CD4-positive, alpha-beta memory T cell (primary cell): Measurements from ENCODE around the gene LRRC45. TPM values are rescaled to one million over a fixed set of nuclear protein-coding genes. Genes with fewer than 3 reads are reported as not detected.

ENCODE experiments used
- CTCF ChIA-PET: fragments of 350-600 bp; sonication (Branson Sonifier 250); formaldehyde crosslinking; loops from one replicate; lab custom pipeline; 2021; ENCODE audit warnings: inconsistent platforms; ENCODE audit not compliant: partially characterized antibody; lab: Charles Lee
- POLR2A ChIA-PET: fragments of 350-600 bp; sonication (Branson Sonifier 250); formaldehyde crosslinking; loops from one replicate; lab custom pipeline; 2021; ENCODE audit not compliant: partially characterized antibody; lab: Charles Lee
- DNase-seq, 5 donors: peaks; one replicate each; pipeline versions ENCODE4 v3.0.0 to v3.0.0-alpha.2; 2020 to 2022; ENCODE audit warnings: mixed read lengths in 1 of 5
- H3K27ac ChIP-seq: one replicate; pipeline ENCODE4 v1.7.0; 2013; ENCODE audit warnings: low read depth, low read length
- H3K27me3 ChIP-seq: 2 replicates; pipeline ENCODE4 v1.7.0; 2013; ENCODE audit warnings: mild to moderate bottlenecking, low read length, moderate library complexity; ENCODE audit not compliant: insufficient read depth
- H3K36me3 ChIP-seq: 2 replicates; pipeline ENCODE4 v1.7.0; 2013; ENCODE audit warnings: mild to moderate bottlenecking, low read length, moderate library complexity; ENCODE audit not compliant: insufficient read depth
- H3K4me1 ChIP-seq: 2 replicates; pipeline ENCODE4 v1.7.0; 2013; ENCODE audit warnings: mild to moderate bottlenecking, low read length, moderate library complexity; ENCODE audit not compliant: insufficient read depth
- H3K4me3 ChIP-seq, 2 donors: one replicate each; pipeline ENCODE4 v1.7.0; 2013; ENCODE audit warnings: low read length in 2 of 2, mild to moderate bottlenecking in 1 of 2
- H3K9me3 ChIP-seq, 2 donors: one replicate each; pipeline ENCODE4 v1.7.0; 2013; ENCODE audit warnings: low read length in 2 of 2, control low read depth in 1 of 2; ENCODE audit not compliant: control insufficient read depth in 1 of 2
- H3K27ac Mint-ChIP-seq, 7 donors: one replicate each; pipeline ENCODE4 v1.8.0; 2020 to 2021; ENCODE audit warnings: mixed read lengths in 7 of 7, mild to moderate bottlenecking in 6 of 7, inconsistent platforms in 3 of 7, moderate library complexity in 3 of 7
- H3K27me3 Mint-ChIP-seq, 2 donors: one replicate each; pipeline ENCODE4 v1.8.0; 2020 to 2021; ENCODE audit warnings: mixed read lengths in 2 of 2
- H3K36me3 Mint-ChIP-seq, 2 donors: one replicate each; pipeline ENCODE4 v1.8.0; 2020 to 2021; ENCODE audit warnings: mixed read lengths in 2 of 2, inconsistent platforms in 1 of 2, mild to moderate bottlenecking in 1 of 2
- H3K4me1 Mint-ChIP-seq, 4 donors: one replicate each; pipeline ENCODE4 v1.8.0; 2020 to 2021; ENCODE audit warnings: mixed read lengths in 4 of 4, mild to moderate bottlenecking in 1 of 4
- H3K4me3 Mint-ChIP-seq, 8 donors: one replicate each; pipeline ENCODE4 v1.8.0; 2020 to 2021; ENCODE audit warnings: mixed read lengths in 8 of 8, mild to moderate bottlenecking in 7 of 8, moderate library complexity in 6 of 8, inconsistent platforms in 3 of 8
- H3K9me3 Mint-ChIP-seq, 8 donors: one replicate each; pipeline ENCODE4 v1.8.0; 2020 to 2021; ENCODE audit warnings: mixed read lengths in 8 of 8, mild to moderate bottlenecking in 5 of 8, inconsistent platforms in 3 of 8, moderate library complexity in 1 of 8
- intact Hi-C: fragments of 100-400 bp; cut with micrococcal nuclease; formaldehyde crosslinking; loops from one replicate; pipeline ENCODE4 v1.15.1; 2023
- polyA plus RNA-seq, 2 donors: library from polyadenylated mRNA; unstranded; fragments of 300-500 nt; fragmentation: Illumina TruSeq; gene quantifications; one replicate each; pipeline ENCODE4 v1.2.3, GENCODE V29; 2021
- total RNA-seq, 2 experiments: library from RNA; stranded (reverse); gene quantifications; one replicate each; pipeline ENCODE4 v1.2.3, GENCODE V29; 2021

LRRC45 gene
- total and polyA plus RNA-seq, 4 experiments from 2014 or later = 5.7 to 18.7 (median 13.1) TPM

GRCh38 chr17:82052638-82053059, 29.5 kb downstream of the LRRC45 start:
- peaks cover 0 to 22% of the 10 kb centered on the region in 2 donors for H3K36me3 Mint-ChIP-seq
- no peaks in the 10 kb centered on the region for H3K27me3 Mint-ChIP-seq
- peak overlapping the region in 6 of 7 donors; percentile 29 to 90 (median 67) for H3K27ac Mint-ChIP-seq

GRCh38 chr17:82053130-82053529, 30.0 kb downstream of the LRRC45 start:
- Mint-ChIP-seq H3K4me1 (peaks cover 3 to 22% (median 8%) of the 10 kb centered on the region in 4 donors), H3K27me3 (no peaks in the 10 kb centered on the region), H3K27ac (peak overlapping the region in 5 of 7 donors; percentile 15 to 70 (median 42)), H3K36me3 (peaks cover 0 to 25% of the 10 kb centered on the region in 2 donors), H3K9me3 (peaks cover 0 to 4% (median 0%) of the 10 kb centered on the region in 8 donors), H3K4me3 (peak overlapping the region; percentile 58 to 84 (median 76))
- Histone ChIP-seq H3K36me3 (peaks cover 29% of the 10 kb centered on the region), H3K4me1 (peaks cover 31% of the 10 kb centered on the region), H3K9me3 (no peaks in the 10 kb centered on the region), H3K4me3 (no peak overlapping the region), H3K27ac (no peak overlapping the region), H3K27me3 (no peaks in the 10 kb centered on the region)
- ChIA-PET CTCF (interaction anchor here (0.6 to 1.9 kb wide), 2 partner anchors 15 to 442 kb away, joined by 3 to 8 read pairs; partner anchors contain the start of gene DCXR), POLR2A (interaction anchor here (1.1 to 5.3 kb wide), 3 partner anchors 13 to 24 kb away, joined by 3 to 27 read pairs (median 26); partner anchors contain the start of genes DCXR and DUS1L)
- DNase-seq = no peak
- intact Hi-C loops = loop anchor here (5.0 kb wide), 1 partner anchor 44 kb away; the partner anchor contains the start of gene FASN

More at GRCh38 chr17:82052638-82053059, 29.5 kb downstream of the LRRC45 start:
- peaks cover 29% of the 10 kb centered on the region for H3K36me3 ChIP-seq
- Mint-ChIP-seq H3K4me1 (peaks cover 3 to 22% (median 9%) of the 10 kb centered on the region in 4 donors), H3K9me3 (peaks cover 0 to 2% (median 0%) of the 10 kb centered on the region in 8 donors), H3K4me3 (peak overlapping the region; percentile 75 to 84 (median 80))
- ChIA-PET POLR2A (interaction anchor here (0.8 to 5.3 kb wide), 6 partner anchors 13 to 46 kb away, joined by 3 to 27 read pairs (median 6); partner anchors contain the start of genes DCXR, DUS1L, FASN and RAC3), CTCF (interaction anchor here (0.6 to 1.9 kb wide), 2 partner anchors 15 to 443 kb away, joined by 3 to 8 read pairs; partner anchors contain the start of gene DCXR)
- H3K27ac ChIP-seq = peak overlapping the region; percentile 55
- peaks cover 31% of the 10 kb centered on the region for H3K4me1 ChIP-seq
- intact Hi-C loops = loop anchor here (5.0 kb wide), 1 partner anchor 45 kb away; the partner anchor contains the start of gene FASN
- no peak for DNase-seq
- H3K4me3 ChIP-seq = peak overlapping the region; percentile 29 to 69
- H3K9me3 ChIP-seq = no peaks in the 10 kb centered on the region
- H3K27me3 ChIP-seq = no peaks in the 10 kb centered on the region

- Histone ChIP-seq H3K4me1 (peaks cover 31% of the 10 kb centered on the region), H3K9me3 (no peaks in the 10 kb centered on the region), H3K4me3 (no peak overlapping the region), H3K27ac (no peak overlapping the region), H3K36me3 (peaks cover 29% of the 10 kb centered on the region), H3K27me3 (no peaks in the 10 kb centered on the region)
- peak overlapping the region in 3 of 7 donors; percentile 29 to 77 (median 57) for H3K27ac Mint-ChIP-seq
- H3K4me3 Mint-ChIP-seq = peak overlapping the region; percentile 58 to 84 (median 76)
- peaks cover 0 to 4% (median 0%) of the 10 kb centered on the region in 8 donors for H3K9me3 Mint-ChIP-seq
- CTCF ChIA-PET = interaction anchor here (1.9 kb wide), 1 partner anchor 16 kb away, joined by 8 read pairs; the partner anchor contains the start of gene DCXR
- DNase-seq = no peak
- H3K4me1 Mint-ChIP-seq = peaks cover 3 to 22% (median 8%) of the 10 kb centered on the region in 4 donors
- peaks cover 0 to 26% of the 10 kb centered on the region in 2 donors for H3K36me3 Mint-ChIP-seq
- intact Hi-C loops = loop anchor here (5.0 kb wide), 1 partner anchor 44 kb away; the partner anchor contains the start of gene FASN
- POLR2A ChIA-PET = interaction anchor here (1.6 to 5.3 kb wide), 3 partner anchors 12 to 16 kb away, joined by 8 to 27 read pairs (median 26); partner anchors contain the start of genes DCXR and DUS1L
- no peaks in the 10 kb centered on the region for H3K27me3 Mint-ChIP-seq
Measured at GRCh38 chr17:82053556-82054263, 30.6 kb downstream of the LRRC45 start.

- Histone ChIP-seq H3K36me3 (peaks cover 29% of the 10 kb centered on the region), H3K4me3 (no peak overlapping the region), H3K9me3 (no peaks in the 10 kb centered on the region), H3K27ac (no peak overlapping the region), H3K4me1 (peaks cover 31% of the 10 kb centered on the region), H3K27me3 (no peaks in the 10 kb centered on the region)
- H3K4me3 Mint-ChIP-seq = peak overlapping the region in 3 of 8 donors; percentile 38 to 78 (median 63)
- H3K4me1 Mint-ChIP-seq = peaks cover 3 to 22% (median 8%) of the 10 kb centered on the region in 4 donors
- DNase-seq = peak in 1 of 5 donors; percentile 26
- ChIA-PET CTCF (no interaction called here), POLR2A (interaction anchor here (1.1 to 5.3 kb wide), 3 partner anchors 11 to 72 kb away, joined by 3 to 26 read pairs (median 8); partner anchors contain the start of genes DCXR and DUS1L)
- H3K36me3 Mint-ChIP-seq = peaks cover 0 to 29% of the 10 kb centered on the region in 2 donors
- H3K27ac Mint-ChIP-seq = peak overlapping the region in 2 of 7 donors; percentile 30 to 71
- H3K27me3 Mint-ChIP-seq = no peaks in the 10 kb centered on the region
- intact Hi-C loops = loop anchor here (5.0 kb wide), 1 partner anchor 43 kb away; the partner anchor contains the start of gene FASN
- peaks cover 0 to 4% (median 0%) of the 10 kb centered on the region in 8 donors for H3K9me3 Mint-ChIP-seq
Measured at GRCh38 chr17:82054351-82055022, 31.4 kb downstream of the LRRC45 start.

- no peak overlapping the region for H3K4me3 ChIP-seq
- H3K27ac ChIP-seq = no peak overlapping the region
- H3K27me3 ChIP-seq = no peaks in the 10 kb centered on the region
- H3K36me3 ChIP-seq = peaks cover 32% of the 10 kb centered on the region
- ChIA-PET CTCF (no interaction called here), POLR2A (interaction anchor here (1.1 to 1.6 kb wide), 3 partner anchors 10 to 71 kb away, joined by 3 to 8 read pairs (median 5); partner anchors contain the start of genes CENPX, DUS1L and LRRC45)
- Mint-ChIP-seq H3K4me1 (peaks cover 1 to 20% (median 7%) of the 10 kb centered on the region in 4 donors), H3K36me3 (peaks cover 0 to 33% of the 10 kb centered on the region in 2 donors), H3K9me3 (peaks cover 0 to 4% (median 0%) of the 10 kb centered on the region in 8 donors), H3K4me3 (peak overlapping the region in 1 of 8 donors; percentile 21), H3K27me3 (no peaks in the 10 kb centered on the region), H3K27ac (peak overlapping the region in 4 of 7 donors; percentile 30 to 71 (median 44))
- DNase-seq = no peak
- intact Hi-C loops = no loop called here
- H3K4me1 ChIP-seq = peaks cover 27% of the 10 kb centered on the region
- no peaks in the 10 kb centered on the region for H3K9me3 ChIP-seq
Measured at GRCh38 chr17:82055023-82055964, 32.2 kb downstream of the LRRC45 start.
